Activated T-cell treated with anti-CD3 and anti-CD28 coated beads for 4 hours (primary cell): Measurements from ENCODE around the gene UCMA.

Source experiments
- DNase-seq: peaks from one replicate; pipeline ENCODE4 v3.0.0-alpha.2; 2020

UCMA gene

GRCh38 chr10:13184730-13185514, 49.3 kb downstream of the UCMA start:
- DNase-seq = no peak

GRCh38 chr10:13184276-13184675, 49.9 kb downstream of the UCMA start:
- DNase-seq = no peak

- no peak for DNase-seq
These were observed 50.5 kb downstream of the UCMA start for GRCh38 chr10:13183625-13184024.

- no peak for DNase-seq
These were observed 51.8 kb downstream of the UCMA start for GRCh38 chr10:13182424-13182823.

GRCh38 chr10:13180788-13181187, 53.4 kb downstream of the UCMA start:
- DNase-seq = no peak

GRCh38 chr10:13173616-13174015, 60.6 kb downstream of the UCMA start:
- DNase-seq = no peak
